Activated T-helper 1 cell treated with anti-CD3 and anti-CD28 coated beads, Interleukin-12 subunit alpha, Interleukin-12 subunit beta, Interleukin-2, Interleukin-4 antibody, amounts not matched to agents 30 ng/mL and 10 ng/mL and 1 ng/mL, durations not matched to agents 14 hours and 24 hours and 36 hours (primary cell): ENCODE measurements around the gene ALDH7A1. TPM values are rescaled to one million over a fixed set of nuclear protein-coding genes. Genes with fewer than 3 reads are reported as not detected.
"Not testable (repeated sequence)": the region's sequence is repeated elsewhere in the genome, so short reads cannot be mapped to it uniquely, and the experiment has no call there.

Source experiments
- DNase-seq: peaks from one replicate; pipeline ENCODE4 v3.0.0; 2021; ENCODE audit warnings: low spot score
- H3K27ac Mint-ChIP-seq: one replicate; pipeline ENCODE4 v1.8.0; 2021; ENCODE audit warnings: mild to moderate bottlenecking, mixed read lengths
- H3K27me3 Mint-ChIP-seq: one replicate; pipeline ENCODE4 v1.8.0; 2022; ENCODE audit warnings: mild to moderate bottlenecking, moderate library complexity, mixed read lengths; ENCODE audit not compliant: insufficient read depth
- H3K36me3 Mint-ChIP-seq: one replicate; pipeline ENCODE4 v1.8.0; 2021; ENCODE audit warnings: low read depth, mixed read lengths
- H3K4me1 Mint-ChIP-seq: one replicate; pipeline ENCODE4 v1.8.0; 2021; ENCODE audit warnings: low read depth, mixed read lengths
- H3K4me3 Mint-ChIP-seq: one replicate; pipeline ENCODE4 v1.8.0; 2021; ENCODE audit warnings: mild to moderate bottlenecking, moderate library complexity, mixed read lengths
- H3K9me3 Mint-ChIP-seq: one replicate; pipeline ENCODE4 v1.8.0; 2021; ENCODE audit warnings: mixed read lengths
- intact Hi-C: fragments of 100-400 bp; cut with micrococcal nuclease; formaldehyde crosslinking; loops from one replicate; pipeline ENCODE4 v1.15.1; 2024
- total RNA-seq: library from RNA; stranded (reverse); gene quantifications from 2 replicates; pipeline ENCODE4 v1.2.3, GENCODE V29; 2022

Gene ALDH7A1
- total RNA-seq = 0.70 and 0.76 TPM in 2 replicates

- Mint-ChIP-seq H3K9me3 (no peaks in the 10 kb centered on the region), H3K4me3 (peak within 1 kb of the TSS; percentile 76), H3K27me3 (peaks cover 37% of the 10 kb centered on the region), H3K4me1 (peaks cover 15% of the 10 kb centered on the region), H3K27ac (no peak within 1 kb of the TSS), H3K36me3 (no peaks in the 10 kb centered on the region)
- DNase-seq = no peak
- intact Hi-C loops = no loop called here
Measured at GRCh38 chr5:126594748-126595485, at the start of gene ALDH7A1. ALDH7A1 (minus strand) TSS chr5:126595219; CDS start chr5:126595198, 21 bp downstream.

- Mint-ChIP-seq H3K36me3 (no peaks in the 10 kb centered on the region), H3K4me3 (no peak overlapping the region), H3K27me3 (peaks cover 6% of the 10 kb centered on the region), H3K4me1 (no peaks in the 10 kb centered on the region), H3K9me3 (peaks cover 6% of the 10 kb centered on the region), H3K27ac (no peak overlapping the region)
- intact Hi-C loops = no loop called here
- no peak for DNase-seq
Measured at GRCh38 chr5:126641387-126641786, 46.4 kb upstream of the ALDH7A1 start.

- Mint-ChIP-seq H3K4me1 (no peaks in the 10 kb centered on the region), H3K9me3 (peaks cover 6% of the 10 kb centered on the region), H3K27ac (no peak overlapping the region), H3K36me3 (no peaks in the 10 kb centered on the region), H3K27me3 (peaks cover 10% of the 10 kb centered on the region), H3K4me3 (no peak overlapping the region)
- DNase-seq = no peak
- intact Hi-C loops = no loop called here
Measured at GRCh38 chr5:126640866-126641265, 45.8 kb upstream of the ALDH7A1 start.

- Mint-ChIP-seq H3K36me3 (no peaks in the 10 kb centered on the region), H3K27me3 (peaks cover 12% of the 10 kb centered on the region), H3K4me3 (no peak overlapping the region), H3K9me3 (no peaks in the 10 kb centered on the region), H3K4me1 (no peaks in the 10 kb centered on the region), H3K27ac (no peak overlapping the region)
- intact Hi-C loops = no loop called here
- DNase-seq = no peak
Measured at GRCh38 chr5:126636956-126637355, 41.9 kb upstream of the ALDH7A1 start.

DNA sequence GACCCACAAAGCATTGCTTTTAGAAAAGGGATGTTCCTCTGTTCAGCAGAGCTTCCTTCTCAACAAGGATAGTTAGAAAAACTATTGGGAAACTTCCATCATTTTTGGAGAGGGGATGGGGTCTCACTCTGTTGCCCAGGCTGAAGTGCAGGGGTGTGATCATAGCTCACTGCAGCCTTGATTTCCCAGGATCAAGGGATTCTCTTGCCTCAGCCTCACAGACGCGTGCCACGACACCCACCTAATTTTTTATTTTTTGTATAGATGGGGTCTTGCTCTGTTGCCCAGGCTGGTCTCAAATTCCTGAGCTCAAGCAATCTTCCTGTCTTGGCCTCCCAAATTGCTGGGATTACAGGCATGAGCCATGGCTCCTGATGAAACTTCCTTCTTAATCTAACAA is 40.6 kb upstream of the ALDH7A1 start:
- H3K4me1 Mint-ChIP-seq = no peaks in the 10 kb centered on the region
- no peak overlapping the region for H3K4me3 Mint-ChIP-seq
- H3K36me3 Mint-ChIP-seq = no peaks in the 10 kb centered on the region
- H3K27ac Mint-ChIP-seq = no peak overlapping the region
- intact Hi-C loops = no loop called here
- peaks cover 12% of the 10 kb centered on the region for H3K27me3 Mint-ChIP-seq
- no peaks in the 10 kb centered on the region for H3K9me3 Mint-ChIP-seq
- DNase-seq = no peak

DNA sequence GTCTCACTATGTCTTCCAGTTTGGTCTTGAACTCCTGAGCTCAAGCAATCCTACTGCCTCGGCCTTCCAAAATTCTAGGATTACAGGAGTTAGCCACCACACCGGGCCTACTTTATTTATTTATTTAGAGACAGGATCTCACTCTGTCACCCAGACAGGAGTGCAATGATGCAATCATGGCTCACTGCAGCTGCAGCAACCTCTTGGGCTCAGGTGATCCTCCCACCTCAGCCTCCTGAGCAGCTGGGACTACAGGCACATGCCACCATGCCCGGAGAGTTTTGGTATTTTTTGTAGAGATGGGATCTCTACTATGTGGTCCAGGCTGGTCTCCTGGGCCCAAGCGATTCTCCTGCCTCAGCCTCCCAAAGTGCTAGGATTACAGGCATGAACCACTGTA is 38.5 kb upstream of the ALDH7A1 start:
- Mint-ChIP-seq H3K4me3 (no peak overlapping the region), H3K27me3 (peaks cover 12% of the 10 kb centered on the region), H3K27ac (no peak overlapping the region), H3K36me3 (no peaks in the 10 kb centered on the region), H3K9me3 (no peaks in the 10 kb centered on the region), H3K4me1 (no peaks in the 10 kb centered on the region)
- no peak for DNase-seq
- intact Hi-C loops = no loop called here

DNA sequence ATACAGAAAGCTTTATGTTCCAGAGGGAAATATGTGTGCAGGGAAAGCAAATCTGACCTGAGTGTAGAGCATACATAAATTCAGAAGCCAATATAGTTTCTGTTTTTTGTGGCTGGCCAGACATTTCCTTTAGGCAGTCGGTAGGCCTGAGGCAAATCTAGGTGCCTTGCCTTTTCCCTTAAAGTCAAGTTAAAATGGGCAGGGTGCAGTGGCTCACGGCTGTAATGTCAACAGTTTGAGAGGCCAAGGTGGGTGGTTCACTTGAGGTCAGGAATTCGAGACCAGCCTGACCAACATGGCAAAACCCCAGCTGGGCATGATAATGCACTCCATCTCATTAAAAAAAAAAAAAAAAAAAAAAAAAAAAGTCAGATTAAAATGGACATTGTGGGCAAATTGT is 36.9 kb upstream of the ALDH7A1 start:
- Mint-ChIP-seq H3K36me3 (no peaks in the 10 kb centered on the region), H3K4me1 (no peaks in the 10 kb centered on the region), H3K27me3 (peaks cover 12% of the 10 kb centered on the region), H3K9me3 (no peaks in the 10 kb centered on the region), H3K4me3 (no peak overlapping the region), H3K27ac (no peak overlapping the region)
- no peak for DNase-seq
- intact Hi-C loops = no loop called here

DNA sequence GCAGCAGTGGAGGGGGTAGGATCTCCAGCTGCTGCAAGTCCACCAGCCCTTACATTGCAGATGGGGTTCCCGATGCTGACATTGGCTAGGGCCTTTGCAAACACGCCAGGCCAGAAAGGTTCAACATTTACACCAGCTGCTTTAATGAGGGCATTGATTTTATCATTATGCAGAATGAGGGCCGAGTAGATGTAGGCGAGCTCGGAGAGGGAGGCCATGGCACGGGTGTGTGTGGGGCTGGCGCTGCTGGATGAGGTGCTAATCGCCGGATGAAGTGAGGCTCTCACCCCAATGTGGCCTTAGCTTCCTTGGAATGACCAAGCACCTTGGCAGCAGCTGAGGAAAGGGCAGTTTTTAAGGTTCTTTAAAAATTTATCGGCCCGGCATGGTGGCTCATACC is 33.1 kb upstream of the ALDH7A1 start:
- H3K4me1 Mint-ChIP-seq = peaks cover 8% of the 10 kb centered on the region

GRCh38 chr5:126624534-126624933 is 29.5 kb upstream of the ALDH7A1 start:
- no peak for DNase-seq
- Mint-ChIP-seq H3K4me3 (no peak overlapping the region), H3K4me1 (peaks cover 8% of the 10 kb centered on the region), H3K36me3 (peaks cover 19% of the 10 kb centered on the region), H3K27me3 (no peaks in the 10 kb centered on the region), H3K9me3 (no peaks in the 10 kb centered on the region), H3K27ac (peak overlapping the region; percentile 59)
- intact Hi-C loops = no loop called here

More for the DNA sequence above, 33.1 kb upstream of the ALDH7A1 start:
- H3K27me3 Mint-ChIP-seq = no peaks in the 10 kb centered on the region
- no peaks in the 10 kb centered on the region for H3K9me3 Mint-ChIP-seq
- peaks cover 19% of the 10 kb centered on the region for H3K36me3 Mint-ChIP-seq
- H3K27ac Mint-ChIP-seq = no peak overlapping the region
- H3K4me3 Mint-ChIP-seq = no peak overlapping the region
- DNase-seq = no peak
- intact Hi-C loops = no loop called here

DNA sequence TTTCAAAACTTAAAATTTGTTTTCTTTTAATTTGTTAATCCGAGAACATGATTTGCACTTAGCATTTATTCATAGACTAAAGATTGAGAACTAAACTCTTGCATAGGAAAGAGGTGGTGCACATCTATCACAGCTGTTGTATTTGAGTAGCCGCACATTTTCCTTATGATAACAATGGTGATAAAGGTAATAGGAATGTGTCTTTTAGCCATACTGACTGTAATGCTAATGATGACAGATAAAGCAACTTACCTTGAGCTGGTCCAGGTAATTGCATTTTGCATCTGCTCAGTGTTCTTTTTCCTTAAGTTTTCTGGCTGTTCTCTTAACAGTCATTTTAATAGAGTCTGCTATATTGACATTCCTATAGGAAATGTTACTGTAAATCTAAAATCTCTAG is 24.8 kb upstream of the ALDH7A1 start:
- Mint-ChIP-seq H3K27ac (no peak overlapping the region), H3K4me3 (no peak overlapping the region), H3K27me3 (no peaks in the 10 kb centered on the region), H3K36me3 (peaks cover 21% of the 10 kb centered on the region), H3K9me3 (no peaks in the 10 kb centered on the region), H3K4me1 (peaks cover 11% of the 10 kb centered on the region)
- no peak for DNase-seq
- intact Hi-C loops = no loop called here

GRCh38 chr5:126617603-126618002 is 22.6 kb upstream of the ALDH7A1 start:
- H3K36me3 Mint-ChIP-seq = peaks cover 12% of the 10 kb centered on the region

DNA sequence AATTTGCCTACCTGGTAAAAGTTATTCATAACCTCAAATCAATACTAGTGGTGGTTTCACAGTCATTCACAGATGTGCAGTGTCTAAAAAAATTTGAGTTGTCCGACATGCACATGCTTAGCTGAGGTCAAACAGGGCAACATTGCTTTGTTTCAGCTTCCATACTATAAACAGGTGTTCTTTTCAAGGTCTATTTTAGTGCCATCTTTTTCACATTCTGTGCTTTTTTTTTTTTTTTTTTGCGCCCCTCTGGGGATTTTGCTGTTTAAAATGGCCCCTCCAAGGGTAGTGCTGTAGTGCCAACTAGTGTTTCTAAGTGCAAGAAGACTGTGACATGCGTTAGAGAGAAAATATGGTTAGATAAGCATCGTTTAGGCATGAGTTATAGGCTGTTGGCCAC is 20.3 kb upstream of the ALDH7A1 start:
- H3K4me3 Mint-ChIP-seq = no peak overlapping the region
- H3K27me3 Mint-ChIP-seq = no peaks in the 10 kb centered on the region
- intact Hi-C loops = no loop called here
- no peaks in the 10 kb centered on the region for H3K9me3 Mint-ChIP-seq
- peaks cover 25% of the 10 kb centered on the region for H3K4me1 Mint-ChIP-seq
- peaks cover 21% of the 10 kb centered on the region for H3K36me3 Mint-ChIP-seq
- DNase-seq = no peak
- H3K27ac Mint-ChIP-seq = no peak overlapping the region

More at GRCh38 chr5:126617603-126618002, 22.6 kb upstream of the ALDH7A1 start:
- H3K27ac Mint-ChIP-seq, H3K4me3 Mint-ChIP-seq, DNase-seq, H3K27me3 Mint-ChIP-seq, intact Hi-C loops, H3K4me1 Mint-ChIP-seq, H3K9me3 Mint-ChIP-seq: not testable (repeated sequence)

DNA sequence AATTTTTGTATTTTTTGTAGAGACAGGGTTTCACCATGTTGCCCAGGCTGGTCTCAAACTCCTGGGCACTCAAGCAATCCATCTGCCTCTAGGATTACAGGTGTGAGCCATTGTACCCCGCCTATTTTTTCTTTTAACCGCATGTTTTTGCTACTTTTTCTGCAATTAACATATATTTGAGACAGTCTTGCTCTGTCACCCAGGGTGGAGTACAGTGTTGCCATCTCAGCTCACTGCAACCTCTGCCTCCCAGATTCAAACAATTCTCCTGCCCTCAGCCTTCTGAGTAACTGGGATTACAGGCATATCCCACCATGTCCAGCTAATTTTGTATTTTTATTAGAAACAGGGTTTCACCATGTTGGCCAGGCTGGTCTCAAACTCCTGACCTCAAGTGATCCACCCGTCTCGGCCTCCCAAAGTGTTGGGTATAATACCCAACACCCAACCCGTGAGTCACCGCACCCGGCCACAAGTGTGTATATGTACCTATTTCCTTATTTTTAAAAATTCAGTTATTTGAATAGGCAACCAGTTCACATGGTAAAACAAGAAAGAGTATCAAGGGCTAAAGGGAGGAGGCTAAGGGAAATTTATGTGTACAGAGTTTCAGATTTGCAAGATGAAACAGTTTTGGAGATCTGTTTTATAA is 19.0 kb upstream of the ALDH7A1 start:
- Mint-ChIP-seq H3K4me3 (no peak overlapping the region), H3K36me3 (peaks cover 27% of the 10 kb centered on the region), H3K4me1 (peaks cover 31% of the 10 kb centered on the region), H3K27ac (no peak overlapping the region), H3K9me3 (no peaks in the 10 kb centered on the region), H3K27me3 (no peaks in the 10 kb centered on the region)
- intact Hi-C loops = no loop called here
- DNase-seq = no peak
